AG09319 (cell line): Measurements from ENCODE around the gene NMT1.

Experiments used
- DNase-seq: peaks from one replicate; pipeline ENCODE4 v3.0.0-alpha.2; 2010; ENCODE audit warnings: low read depth; ENCODE audit errors: extremely low read depth
- CTCF ChIP-seq: IDR thresholded peaks from 2 replicates; pipeline ENCODE4 v1.5.1; 2011; ENCODE audit warnings: low read depth, mild to moderate bottlenecking, inconsistent platforms, low read length, moderate library complexity

The NMT1 gene

GRCh38 chr17:45106582-45106981 is 45.5 kb downstream of the NMT1 start:
- no peak for DNase-seq
- no peak for TF ChIP-seq CTCF

GRCh38 chr17:45107293-45108010 is 46.3 kb downstream of the NMT1 start:
- no peak for TF ChIP-seq CTCF
- DNase-seq = no peak

GRCh38 chr17:45108051-45108450 is 46.9 kb downstream of the NMT1 start:
- no peak for TF ChIP-seq CTCF
- no peak for DNase-seq

- no peak for TF ChIP-seq CTCF
- no peak for DNase-seq
Measured at GRCh38 chr17:45108595-45109521, 47.7 kb downstream of the NMT1 start.

- DNase-seq = no peak
- no peak; the same call in 1 of the 2 replicates for TF ChIP-seq CTCF
Measured at GRCh38 chr17:45110676-45111611, 49.8 kb downstream of the NMT1 start.

GRCh38 chr17:45111850-45112249 is 50.7 kb downstream of the NMT1 start:
- TF ChIP-seq CTCF = no peak
- DNase-seq = no peak
